ENCODE measurements around the gene NLRC3.

GRCh38 chr16:3599121-3599520 is 21.9 kb upstream of the NLRC3 start:
- no peak for TF ChIP-seq CTCF (IDR thresholded peaks at IDR 0.05)
- no peak for TF ChIP-seq POLR2A (IDR thresholded peaks at IDR 0.05)

All from right lobe of liver (tissue), 4 donors.